K562 (cell line): Measurements from ENCODE around the gene OR13C4.

Experiments
- CTCF ChIP-seq, 3 experiments: IDR thresholded peaks in 2 of 3; conservative IDR thresholded peaks in 1 of 3; 2 replicates each; pipeline ENCODE4 v1.5.1; 2011 to 2012; ENCODE audit warnings: low read length in 3 of 3, mild to moderate bottlenecking in 3 of 3, control low read depth in 2 of 3, improper control_type of control experiment in 1 of 3, inconsistent platforms in 1 of 3, low read depth in 1 of 3, mixed read lengths in 1 of 3, moderate library complexity in 1 of 3; ENCODE audit not compliant: insufficient read depth in 2 of 3
- FOXJ3 ChIP-seq: sonication (generic); formaldehyde crosslinking; IDR thresholded peaks from 2 replicates; pipeline ENCODE4 v1.4.0; 2020; ENCODE audit warnings: mild to moderate bottlenecking, missing genetic modification reagents
- GABPA ChIP-seq: fragments of 200-800 bp; sonication (Bioruptor generic); conservative IDR thresholded peaks from 2 replicates; pipeline ENCODE4 v1.6.1; 2016; ENCODE audit warnings: low read depth, missing genetic modification characterization, missing compliant biosample characterization
- HMG20A ChIP-seq: fragments of 450-650 bp; formaldehyde crosslinking; conservative IDR thresholded peaks from 2 replicates; pipeline ENCODE4 v1.4.0; 2020; ENCODE audit warnings: mild to moderate bottlenecking, mixed read lengths
- PHF8 ChIP-seq: fragments of 200-600 bp; sonication (generic); IDR thresholded peaks from 2 replicates; pipeline ENCODE4 v1.6.1; 2012; ENCODE audit warnings: mixed run types, mild to moderate bottlenecking, inconsistent platforms, low read length, moderate library complexity, borderline replicate concordance
- RAD21 ChIP-seq, 2 experiments: fragments of 250-450 bp in 1 of 2; fragments of 450-650 bp in 1 of 2; sonication (Bioruptor Pico) in 1 of 2; formaldehyde crosslinking in 1 of 2; IDR thresholded peaks in 1 of 2; conservative IDR thresholded peaks in 1 of 2; 2 replicates each; pipeline versions ENCODE4 v1.4.0 to v1.8.0; 2020 to 2022; ENCODE audit warnings: mild to moderate bottlenecking in 2 of 2, moderate library complexity in 1 of 2
- TF ChIP-seq, protein P1 (sequence below): sonication (generic); formaldehyde crosslinking; IDR thresholded peaks from 2 replicates; pipeline ENCODE4 v1.8.1; 2023; ENCODE audit warnings: mild to moderate bottlenecking, missing genetic modification reagents

GRCh38 chr9:104527109-104527508 is at the start of gene OR13C4:
- TF ChIP-seq RAD21 (CRISPR knock-in tag; conservative IDR thresholded peaks at IDR 0.05 in 1 of 2, IDR thresholded peaks at IDR 0.05 in 1 of 2), result no peak
- TF ChIP-seq FOXJ3 (CRISPR knock-in tag), result no peak
- TF ChIP-seq CTCF (IDR thresholded peaks at IDR 0.05 in 2 of 3, conservative IDR thresholded peaks at IDR 0.05 in 1 of 3; ENCODE audit: insufficient read depth in 2 of 3, low read depth in 1 of 3, low read length in 3 of 3), result no peak
- TF ChIP-seq, protein P1, sequence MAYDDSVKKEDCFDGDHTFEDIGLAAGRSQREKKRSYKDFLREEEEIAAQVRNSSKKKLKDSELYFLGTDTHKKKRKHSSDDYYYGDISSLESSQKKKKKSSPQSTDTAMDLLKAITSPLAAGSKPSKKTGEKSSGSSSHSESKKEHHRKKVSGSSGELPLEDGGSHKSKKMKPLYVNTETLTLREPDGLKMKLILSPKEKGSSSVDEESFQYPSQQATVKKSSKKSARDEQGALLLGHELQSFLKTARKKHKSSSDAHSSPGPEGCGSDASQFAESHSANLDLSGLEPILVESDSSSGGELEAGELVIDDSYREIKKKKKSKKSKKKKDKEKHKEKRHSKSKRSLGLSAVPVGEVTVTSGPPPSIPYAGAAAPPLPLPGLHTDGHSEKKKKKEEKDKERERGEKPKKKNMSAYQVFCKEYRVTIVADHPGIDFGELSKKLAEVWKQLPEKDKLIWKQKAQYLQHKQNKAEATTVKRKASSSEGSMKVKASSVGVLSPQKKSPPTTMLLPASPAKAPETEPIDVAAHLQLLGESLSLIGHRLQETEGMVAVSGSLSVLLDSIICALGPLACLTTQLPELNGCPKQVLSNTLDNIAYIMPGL, result no peak
- no peak for TF ChIP-seq PHF8
- TF ChIP-seq GABPA (tag), result no peak
- no peak for TF ChIP-seq HMG20A (CRISPR knock-in tag)
